Measurements from ENCODE around the gene KTI12. TPM values are rescaled to one million over a fixed set of nuclear protein-coding genes. Genes with fewer than 3 reads are reported as not detected.
A peak's percentile ranks its signal among the peaks of the same experiment; 100 is the strongest.
"Not testable (repeated sequence)": the region's sequence is repeated elsewhere in the genome, so short reads cannot be mapped to it uniquely, and the experiment has no call there.

KTI12 gene
- total and polyA plus RNA-seq, 4 experiments from 2014 or later, result 14.0 to 43.5 (median 21.1) TPM

DNA sequence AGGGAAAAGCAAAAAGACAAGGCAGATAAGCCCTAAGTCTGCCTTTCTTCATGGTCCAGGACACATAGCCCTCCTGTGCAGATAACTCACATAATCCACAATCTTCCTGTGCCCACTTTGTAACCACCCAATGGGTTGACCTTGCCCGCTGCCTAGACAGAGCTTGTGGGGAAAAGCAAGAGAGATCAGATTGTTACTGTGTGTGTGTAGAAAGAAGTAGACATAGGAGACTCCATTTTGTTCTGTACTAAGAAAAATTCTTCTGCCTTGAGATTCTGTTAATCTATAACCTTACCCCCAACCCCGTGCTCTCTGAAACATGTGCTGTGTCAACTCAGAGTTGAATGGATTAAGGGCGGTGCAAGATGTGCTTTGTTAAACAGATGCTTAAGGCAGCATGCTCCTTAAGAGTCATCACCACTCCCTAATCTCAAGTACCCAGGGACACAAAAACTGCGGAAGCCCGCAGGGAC lies 27.5 kb downstream of the KTI12 start:
- H3K4me1 Mint-ChIP-seq; H3K9me3 ChIP-seq (ENCODE audit: control insufficient read depth in 1 of 2, low read length in 2 of 2); H3K4me1 ChIP-seq (ENCODE audit: insufficient read depth, low read length); H3K4me3 ChIP-seq (ENCODE audit: low read length in 2 of 2); intact Hi-C loops (cut with micrococcal nuclease); H3K36me3 Mint-ChIP-seq; H3K27me3 ChIP-seq (ENCODE audit: insufficient read depth, low read length); H3K27ac Mint-ChIP-seq; POLR2A ChIA-PET (ENCODE audit: partially characterized antibody); H3K4me3 Mint-ChIP-seq; H3K9me3 Mint-ChIP-seq; H3K27ac ChIP-seq (ENCODE audit: low read depth, low read length); DNase-seq; H3K36me3 ChIP-seq (ENCODE audit: insufficient read depth, low read length): not testable (repeated sequence)
- CTCF ChIA-PET (ENCODE audit: partially characterized antibody), result interaction anchor here (0.6 to 1.5 kb wide), 3 partner anchors 9 to 109 kb away, joined by 3 to 6 read pairs (median 3); no protein-coding TSS in a partner anchor
- H3K27me3 Mint-ChIP-seq, result peaks cover 12 to 16% of the 10 kb centered on the region in 2 donors

DNA sequence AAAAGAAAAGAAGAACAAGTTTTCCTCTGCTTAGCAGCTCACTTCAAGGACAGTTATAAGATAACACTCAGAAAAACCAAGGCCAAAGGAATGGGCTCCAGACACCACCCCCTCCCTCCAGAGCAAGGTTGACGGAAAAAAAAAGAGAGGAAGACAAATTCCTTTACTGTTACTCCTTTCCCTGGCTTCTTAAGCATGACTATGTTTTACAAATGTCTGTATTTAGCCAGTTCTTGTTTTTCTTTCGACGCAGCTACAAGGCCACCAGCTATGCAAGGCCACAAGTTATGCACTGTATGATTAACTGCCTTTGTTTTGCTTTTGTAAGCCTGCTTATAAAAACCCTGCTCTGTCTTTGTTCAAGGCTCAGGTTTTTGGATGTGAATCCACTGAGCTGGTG lies 28.1 kb downstream of the KTI12 start:
- H3K27me3 Mint-ChIP-seq, result peaks cover 12 to 16% of the 10 kb centered on the region in 2 donors
- DNase-seq; H3K27ac ChIP-seq (ENCODE audit: low read depth, low read length); H3K9me3 Mint-ChIP-seq; H3K4me3 Mint-ChIP-seq; H3K27ac Mint-ChIP-seq; intact Hi-C loops (cut with micrococcal nuclease); POLR2A ChIA-PET (ENCODE audit: partially characterized antibody); H3K4me1 Mint-ChIP-seq; H3K27me3 ChIP-seq (ENCODE audit: insufficient read depth, low read length); H3K4me1 ChIP-seq (ENCODE audit: insufficient read depth, low read length); H3K9me3 ChIP-seq (ENCODE audit: control insufficient read depth in 1 of 2, low read length in 2 of 2); H3K36me3 Mint-ChIP-seq; H3K4me3 ChIP-seq (ENCODE audit: low read length in 2 of 2); H3K36me3 ChIP-seq (ENCODE audit: insufficient read depth, low read length): not testable (repeated sequence)
- CTCF ChIA-PET (ENCODE audit: partially characterized antibody), result interaction anchor here (0.5 to 2.5 kb wide), 4 partner anchors 9 to 1361 kb away, joined by 3 to 10 read pairs (median 4); no protein-coding TSS in a partner anchor

DNA sequence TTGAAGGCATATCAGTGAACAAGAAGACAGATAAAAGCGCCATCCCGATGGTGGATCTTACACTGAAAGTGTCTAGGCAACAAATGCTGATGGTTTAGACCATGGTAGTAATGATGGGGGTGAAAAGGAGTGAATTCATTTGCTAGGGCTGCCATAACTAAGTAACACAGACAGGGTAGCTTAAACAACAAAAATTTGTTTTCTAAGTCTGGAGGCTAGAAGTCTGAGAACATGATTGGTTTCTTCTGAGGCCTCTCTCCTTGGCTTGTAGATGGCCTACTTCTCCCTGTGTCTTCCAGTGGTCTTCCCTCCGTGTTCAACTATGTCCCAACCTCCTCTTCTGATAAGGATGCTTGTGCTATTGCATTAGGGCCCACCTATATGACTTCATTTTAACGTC lies 29.7 kb downstream of the KTI12 start:
- Histone ChIP-seq H3K36me3 (ENCODE audit: insufficient read depth, low read length) (no peaks in the 10 kb centered on the region), H3K27ac (ENCODE audit: low read depth, low read length) (no peak overlapping the region), H3K9me3 (ENCODE audit: control insufficient read depth in 1 of 2, low read length in 2 of 2) (no peaks in the 10 kb centered on the region), H3K4me1 (ENCODE audit: insufficient read depth, low read length) (no peaks in the 10 kb centered on the region), H3K27me3 (ENCODE audit: insufficient read depth, low read length) (no peaks in the 10 kb centered on the region), H3K4me3 (ENCODE audit: low read length in 2 of 2) (no peak overlapping the region)
- ChIA-PET POLR2A (ENCODE audit: partially characterized antibody) (no interaction called here), CTCF (ENCODE audit: partially characterized antibody) (interaction anchor here (0.7 to 2.5 kb wide), 2 partner anchors 10 to 106 kb away, joined by 3 to 10 read pairs; no protein-coding TSS in a partner anchor)
- no peak for DNase-seq
- peaks cover 12 to 16% of the 10 kb centered on the region in 2 donors for H3K27me3 Mint-ChIP-seq
- H3K4me3 Mint-ChIP-seq, result no peak overlapping the region
- no peaks in the 10 kb centered on the region for H3K36me3 Mint-ChIP-seq
- intact Hi-C loops (cut with micrococcal nuclease), result no loop called here
- no peak overlapping the region for H3K27ac Mint-ChIP-seq
- peaks cover 0 to 2% (median 0%) of the 10 kb centered on the region in 4 donors for H3K4me1 Mint-ChIP-seq
- no peaks in the 10 kb centered on the region for H3K9me3 Mint-ChIP-seq

DNA sequence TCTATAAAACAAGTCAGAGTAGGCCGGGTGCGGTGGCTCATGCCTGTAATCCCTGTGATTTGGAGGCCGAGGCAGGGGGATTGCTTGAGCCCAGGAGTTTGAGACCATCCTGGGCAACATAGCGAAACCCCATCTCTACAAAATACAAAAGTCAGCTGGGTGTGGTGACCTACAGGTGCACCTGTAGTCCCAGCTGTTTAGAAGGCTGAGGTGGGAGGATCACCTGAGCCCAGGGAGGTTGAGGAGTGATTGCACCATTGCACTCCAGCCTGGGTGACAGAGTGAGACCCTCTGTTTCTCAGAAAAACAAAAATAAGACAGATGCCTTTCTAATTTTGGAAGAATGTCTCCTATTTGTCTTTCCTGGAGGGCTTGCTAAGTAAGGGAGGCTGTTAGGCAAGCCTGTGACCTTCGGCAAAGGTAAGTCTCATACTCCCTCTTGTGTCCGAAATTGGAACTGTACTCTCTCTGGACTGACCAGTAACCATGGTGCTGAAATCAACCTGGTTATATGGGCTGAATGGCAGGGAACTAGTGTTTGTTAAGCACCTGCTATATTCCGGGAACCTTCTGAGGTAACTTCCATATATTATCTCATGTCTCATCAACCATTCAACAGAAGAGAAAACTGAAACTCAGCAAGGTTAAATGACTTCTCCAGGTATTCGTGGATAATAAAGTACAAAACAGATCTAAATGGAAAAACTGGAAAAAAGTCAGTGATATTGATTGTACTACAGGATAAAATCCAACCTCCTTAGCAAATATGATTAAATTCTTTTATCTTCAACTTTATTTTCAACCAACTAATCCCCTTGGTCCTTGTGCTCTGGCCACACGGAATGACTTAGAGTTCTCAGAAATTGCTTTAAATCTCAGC lies 31.3 kb downstream of the KTI12 start:
- intact Hi-C loops (cut with micrococcal nuclease), result no loop called here
- Histone ChIP-seq H3K27ac (ENCODE audit: low read depth, low read length) (no peak overlapping the region), H3K27me3 (ENCODE audit: insufficient read depth, low read length) (no peaks in the 10 kb centered on the region), H3K4me3 (ENCODE audit: low read length in 2 of 2) (no peak overlapping the region), H3K36me3 (ENCODE audit: insufficient read depth, low read length) (no peaks in the 10 kb centered on the region), H3K4me1 (ENCODE audit: insufficient read depth, low read length) (no peaks in the 10 kb centered on the region), H3K9me3 (ENCODE audit: control insufficient read depth in 1 of 2, low read length in 2 of 2) (no peaks in the 10 kb centered on the region)
- no peak overlapping the region for H3K27ac Mint-ChIP-seq
- no peaks in the 10 kb centered on the region for H3K36me3 Mint-ChIP-seq
- DNase-seq, result peak; percentile 52 to 76 (median 68)
- H3K4me1 Mint-ChIP-seq, result peaks cover 0 to 2% (median 0%) of the 10 kb centered on the region in 4 donors
- ChIA-PET POLR2A (ENCODE audit: partially characterized antibody) (no interaction called here), CTCF (ENCODE audit: partially characterized antibody) (interaction anchor here (7.4 kb wide), 1 partner anchor 105 kb away, joined by 52 read pairs; no protein-coding TSS in a partner anchor)
- no peaks in the 10 kb centered on the region for H3K9me3 Mint-ChIP-seq
- H3K4me3 Mint-ChIP-seq, result no peak overlapping the region
- peaks cover 9 to 20% of the 10 kb centered on the region in 2 donors for H3K27me3 Mint-ChIP-seq

DNA sequence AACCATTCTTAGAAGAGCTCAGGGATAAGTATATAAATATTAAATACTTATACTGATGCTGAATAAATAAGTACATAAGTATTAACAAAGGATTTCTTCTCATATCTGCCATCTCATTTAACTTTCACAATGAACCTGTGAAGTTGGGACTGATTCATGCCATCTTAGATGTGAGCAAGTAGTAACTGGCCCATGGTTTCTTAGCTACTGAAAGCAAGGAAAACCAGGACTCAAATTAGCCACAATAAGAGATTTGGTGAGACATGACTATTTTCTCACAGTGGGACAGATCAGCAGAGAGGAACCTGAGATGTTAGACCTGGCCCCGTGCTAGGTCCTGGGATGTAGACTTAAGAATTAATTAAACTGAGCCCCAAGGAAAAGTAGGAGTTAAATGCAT lies 34.9 kb downstream of the KTI12 start:
- Mint-ChIP-seq H3K9me3 (no peaks in the 10 kb centered on the region), H3K4me1 (peaks cover 0 to 2% (median 0%) of the 10 kb centered on the region in 4 donors), H3K36me3 (no peaks in the 10 kb centered on the region), H3K27me3 (peaks cover 8 to 11% of the 10 kb centered on the region in 2 donors), H3K27ac (no peak overlapping the region), H3K4me3 (no peak overlapping the region)
- Histone ChIP-seq H3K9me3 (ENCODE audit: control insufficient read depth in 1 of 2, low read length in 2 of 2) (no peaks in the 10 kb centered on the region), H3K27ac (ENCODE audit: low read depth, low read length) (no peak overlapping the region), H3K27me3 (ENCODE audit: insufficient read depth, low read length) (no peaks in the 10 kb centered on the region), H3K36me3 (ENCODE audit: insufficient read depth, low read length) (no peaks in the 10 kb centered on the region), H3K4me1 (ENCODE audit: insufficient read depth, low read length) (no peaks in the 10 kb centered on the region), H3K4me3 (ENCODE audit: low read length in 2 of 2) (no peak overlapping the region)
- no peak for DNase-seq
- CTCF ChIA-PET (ENCODE audit: partially characterized antibody), result interaction anchor here (1.0 to 7.4 kb wide), 3 partner anchors 12 to 101 kb away, joined by 3 to 52 read pairs (median 3); no protein-coding TSS in a partner anchor
- intact Hi-C loops (cut with micrococcal nuclease), result no loop called here
- POLR2A ChIA-PET (ENCODE audit: partially characterized antibody), result no interaction called here

- no peaks in the 10 kb centered on the region for H3K9me3 Mint-ChIP-seq
- H3K27me3 ChIP-seq (ENCODE audit: insufficient read depth, low read length), result peaks cover 3% of the 10 kb centered on the region
- H3K27ac ChIP-seq (ENCODE audit: low read depth, low read length), result no peak overlapping the region
- no peaks in the 10 kb centered on the region for H3K36me3 ChIP-seq (ENCODE audit: insufficient read depth, low read length)
- ChIA-PET CTCF (ENCODE audit: partially characterized antibody) (interaction anchor here (7.4 kb wide), 1 partner anchor 101 kb away, joined by 52 read pairs; no protein-coding TSS in a partner anchor), POLR2A (ENCODE audit: partially characterized antibody) (no interaction called here)
- H3K27me3 Mint-ChIP-seq, result peaks cover 8 to 14% of the 10 kb centered on the region in 2 donors
- H3K27ac Mint-ChIP-seq, result no peak overlapping the region
- DNase-seq, result no peak
- H3K4me1 ChIP-seq (ENCODE audit: insufficient read depth, low read length), result no peaks in the 10 kb centered on the region
- H3K4me3 Mint-ChIP-seq, result no peak overlapping the region
- no peak overlapping the region for H3K4me3 ChIP-seq (ENCODE audit: low read length in 2 of 2)
- intact Hi-C loops (cut with micrococcal nuclease), result no loop called here
- peaks cover 0 to 2% (median 0%) of the 10 kb centered on the region in 4 donors for H3K4me1 Mint-ChIP-seq
- no peaks in the 10 kb centered on the region for H3K36me3 Mint-ChIP-seq
- no peaks in the 10 kb centered on the region for H3K9me3 ChIP-seq (ENCODE audit: control insufficient read depth in 1 of 2, low read length in 2 of 2)
Measured at GRCh38 chr1:51997974-51998382, 35.6 kb downstream of the KTI12 start.

DNA sequence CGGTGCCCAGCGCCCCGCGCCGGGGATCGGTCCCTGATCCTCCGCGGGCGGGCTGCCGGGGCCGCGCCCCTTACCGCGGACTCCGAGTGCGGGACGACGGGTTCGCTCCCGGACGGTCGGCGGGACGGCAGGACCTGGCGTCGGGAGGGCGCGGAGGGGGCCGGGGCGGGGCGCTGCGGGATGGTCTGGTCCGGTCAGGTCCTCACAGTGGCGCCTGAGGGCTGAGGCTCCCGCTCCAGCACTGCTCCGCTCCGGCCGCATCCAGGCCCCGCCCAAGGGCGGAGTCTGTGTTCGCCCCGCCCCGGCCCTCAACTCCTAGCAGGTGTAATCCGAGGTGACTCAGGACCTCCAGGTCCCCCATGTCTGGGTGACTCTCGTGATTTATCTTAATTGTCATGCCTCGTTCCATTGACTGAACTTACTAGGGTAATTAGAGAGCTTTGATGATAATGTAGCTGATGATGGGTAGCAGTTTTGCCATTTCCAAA lies 43.1 kb downstream of the KTI12 start, which contains the start of gene RAB3B:
Gene RAB3B (minus strand): TSS at position 223 of the 488 bp plus-strand sequence. CDS start 13,583 bp downstream, outside the sequence.
- peak within 1 kb of the TSS in 1 of 2 donors; percentile 49 for H3K4me3 ChIP-seq (ENCODE audit: low read length in 2 of 2)
- no peak within 1 kb of the TSS for H3K27ac ChIP-seq (ENCODE audit: low read depth, low read length)
- H3K27ac Mint-ChIP-seq, result peak within 1 kb of the TSS in 5 of 7 donors; percentile 5 to 72 (median 57)
- H3K4me3 Mint-ChIP-seq, result peak within 1 kb of the TSS; percentile 81 to 94 (median 89)
- peaks cover 25 to 27% of the 10 kb centered on the region in 2 donors for H3K27me3 Mint-ChIP-seq
- POLR2A ChIA-PET (ENCODE audit: partially characterized antibody), result interaction anchor here (1.2 kb wide), 1 partner anchor 111 kb away, joined by 3 read pairs; no protein-coding TSS in a partner anchor
- no peaks in the 10 kb centered on the region for H3K9me3 Mint-ChIP-seq
- peaks cover 9 to 23% (median 13%) of the 10 kb centered on the region in 4 donors for H3K4me1 Mint-ChIP-seq
- peaks cover 8% of the 10 kb centered on the region for H3K4me1 ChIP-seq (ENCODE audit: insufficient read depth, low read length)
- intact Hi-C loops (cut with micrococcal nuclease), result no loop called here
- H3K36me3 Mint-ChIP-seq, result no peaks in the 10 kb centered on the region
- no peaks in the 10 kb centered on the region for H3K9me3 ChIP-seq (ENCODE audit: control insufficient read depth in 1 of 2, low read length in 2 of 2)
- DNase-seq, result peak; percentile 55 to 71 (median 60)
- H3K27me3 ChIP-seq (ENCODE audit: insufficient read depth, low read length), result peaks cover 18% of the 10 kb centered on the region
- CTCF ChIA-PET (ENCODE audit: partially characterized antibody), result no interaction called here
- H3K36me3 ChIP-seq (ENCODE audit: insufficient read depth, low read length), result no peaks in the 10 kb centered on the region

Data from CD4-positive, alpha-beta memory T cell (primary cell).